Mucosa of rectum (tissue), 2 donors: Measurements from ENCODE around the gene BTBD1.

ENCODE experiments used
- H3K27ac ChIP-seq, 2 donors: one replicate each; pipeline ENCODE4 v1.7.0; 2013; ENCODE audit warnings: inconsistent platforms in 2 of 2, low read depth in 2 of 2, low read length in 2 of 2
- H3K27me3 ChIP-seq, 2 donors: one replicate each; pipeline ENCODE4 v1.7.0; 2013; ENCODE audit warnings: low read length in 2 of 2; ENCODE audit not compliant: control insufficient read depth in 2 of 2, insufficient read depth in 2 of 2
- H3K36me3 ChIP-seq, 2 donors: one replicate each; pipeline ENCODE4 v1.7.0; 2013; ENCODE audit warnings: low read length in 2 of 2; ENCODE audit not compliant: control insufficient read depth in 2 of 2, insufficient read depth in 2 of 2
- H3K4me1 ChIP-seq, 2 donors: one replicate each; pipeline ENCODE4 v1.7.0; 2013; ENCODE audit warnings: low read length in 2 of 2, mild to moderate bottlenecking in 1 of 2; ENCODE audit not compliant: control insufficient read depth in 2 of 2, insufficient read depth in 2 of 2
- H3K4me3 ChIP-seq, 2 donors: one replicate each; pipeline ENCODE4 v1.7.0; 2013; ENCODE audit warnings: low read length in 2 of 2
- H3K9ac ChIP-seq, 2 donors: one replicate each; pipeline ENCODE4 v1.7.0; 2013; ENCODE audit warnings: low read length in 2 of 2, low read depth in 1 of 2, mild to moderate bottlenecking in 1 of 2
- H3K9me3 ChIP-seq, 2 donors: one replicate each; pipeline ENCODE4 v1.7.0; 2013; ENCODE audit warnings: low read length in 2 of 2; ENCODE audit not compliant: control insufficient read depth in 2 of 2
- donor health status: healthy.
- donor health status: Normal muscosa, but diverticular disease.

The BTBD1 gene

DNA sequence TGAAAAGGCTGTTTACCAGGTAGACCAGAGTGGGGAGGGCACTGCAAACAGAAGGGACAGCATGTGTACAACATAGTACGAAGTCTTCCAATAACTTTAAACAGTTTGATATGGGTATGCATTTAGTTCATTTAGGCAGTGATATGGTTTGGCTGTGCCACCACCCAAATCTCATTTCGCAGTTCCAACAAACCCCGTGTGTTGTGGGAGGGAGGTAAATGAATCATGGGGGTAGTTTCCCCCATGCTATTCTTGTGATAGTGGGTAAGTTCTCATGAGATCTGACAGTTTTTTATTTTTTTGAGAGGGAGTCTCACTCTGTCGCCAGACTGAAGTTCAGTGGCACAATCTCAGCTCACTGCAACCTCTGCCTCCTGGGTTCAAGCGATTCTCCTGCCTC, 88.6 kb downstream of the BTBD1 start:
- Histone ChIP-seq H3K9me3 (no peaks in the 10 kb centered on the region), H3K4me3 (no peak overlapping the region), H3K9ac (no peak overlapping the region), H3K36me3 (no peaks in the 10 kb centered on the region), H3K27me3 (no peaks in the 10 kb centered on the region), H3K4me1 (no peaks in the 10 kb centered on the region), H3K27ac (no peak overlapping the region)

DNA sequence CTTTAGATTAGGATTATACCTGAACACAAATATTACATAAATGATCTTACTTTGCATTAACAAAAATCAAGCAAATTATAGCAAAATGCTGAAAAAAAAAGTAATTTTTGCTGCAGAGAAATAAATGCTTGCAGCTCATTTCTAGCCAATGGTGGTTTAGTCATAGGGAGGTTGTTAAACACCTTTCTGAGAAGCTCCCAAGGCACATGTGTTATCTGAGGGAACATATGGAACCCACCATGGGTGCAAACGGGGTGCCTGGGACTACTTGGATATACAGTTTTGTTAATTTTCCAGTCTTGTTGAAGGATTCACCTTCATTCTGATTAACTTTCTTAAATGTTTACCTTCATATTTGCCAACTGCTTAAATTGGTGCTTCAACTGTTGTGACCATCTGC, 90.0 kb downstream of the BTBD1 start:
- Histone ChIP-seq H3K9me3 (no peaks in the 10 kb centered on the region), H3K9ac (no peak overlapping the region), H3K4me1 (no peaks in the 10 kb centered on the region), H3K36me3 (no peaks in the 10 kb centered on the region), H3K27ac (no peak overlapping the region), H3K27me3 (no peaks in the 10 kb centered on the region), H3K4me3 (no peak overlapping the region)

DNA sequence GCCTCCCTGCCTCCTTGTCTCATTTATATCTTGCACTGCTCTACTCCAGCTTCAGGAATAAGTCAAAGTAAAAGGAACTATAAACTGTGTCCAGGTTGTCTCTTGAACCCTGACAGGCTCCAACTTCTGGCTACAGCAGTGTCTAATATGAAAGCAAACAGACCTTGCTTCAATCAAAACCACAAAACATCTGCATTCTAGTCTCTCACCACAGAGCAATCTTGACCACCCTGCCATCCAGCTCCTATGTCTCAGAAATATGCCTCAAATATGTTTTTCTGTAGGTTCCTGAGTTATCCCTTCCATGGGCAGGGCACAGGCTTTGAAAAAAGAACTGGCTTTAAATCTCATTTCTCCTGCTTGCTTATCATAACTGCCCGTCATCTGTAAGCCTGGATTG, 94.1 kb downstream of the BTBD1 start:
- no peak overlapping the region for H3K9ac ChIP-seq
- H3K27me3 ChIP-seq = no peaks in the 10 kb centered on the region
- no peaks in the 10 kb centered on the region for H3K36me3 ChIP-seq
- H3K4me3 ChIP-seq = no peak overlapping the region
- H3K9me3 ChIP-seq = no peaks in the 10 kb centered on the region
- H3K4me1 ChIP-seq = no peaks in the 10 kb centered on the region
- no peak overlapping the region for H3K27ac ChIP-seq

DNA sequence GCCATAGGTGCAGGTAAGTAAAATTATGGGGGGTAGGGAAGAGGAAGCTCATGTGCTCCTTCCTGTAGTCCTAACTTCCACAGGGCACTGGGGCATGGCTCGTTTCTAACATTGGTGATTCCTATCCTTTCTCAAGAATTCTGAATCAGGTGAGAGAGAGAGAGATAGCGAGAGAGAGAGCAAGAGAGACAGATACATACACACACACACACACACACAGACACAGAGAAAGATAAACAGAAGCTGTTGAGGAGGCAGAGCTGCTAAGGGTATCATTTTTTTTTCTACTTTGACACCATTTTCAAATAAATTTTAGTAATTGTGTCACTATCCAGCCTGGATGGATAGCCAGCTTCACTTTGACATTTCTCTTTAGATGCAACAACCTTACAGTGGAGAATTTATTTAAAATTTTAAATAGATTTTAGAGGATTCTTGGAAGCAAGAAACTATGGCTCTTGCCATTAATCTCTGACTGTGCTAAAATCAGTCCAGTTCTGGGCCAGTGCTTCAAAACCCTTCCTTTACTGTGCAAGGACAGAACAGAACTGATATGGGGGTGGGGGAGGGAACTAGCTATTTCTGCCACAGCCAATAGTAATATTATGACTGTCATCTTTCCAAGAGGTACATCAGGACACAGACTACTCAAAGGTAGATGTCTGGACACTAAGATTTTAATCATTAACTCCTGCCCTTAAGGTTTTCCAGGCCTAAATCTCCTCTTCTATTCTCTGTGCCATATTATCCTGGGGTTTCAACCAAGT, 95.7 kb downstream of the BTBD1 start:
- Histone ChIP-seq H3K4me3 (no peak overlapping the region), H3K36me3 (no peaks in the 10 kb centered on the region), H3K9me3 (no peaks in the 10 kb centered on the region), H3K4me1 (no peaks in the 10 kb centered on the region), H3K27me3 (no peaks in the 10 kb centered on the region), H3K9ac (no peak overlapping the region), H3K27ac (no peak overlapping the region)

DNA sequence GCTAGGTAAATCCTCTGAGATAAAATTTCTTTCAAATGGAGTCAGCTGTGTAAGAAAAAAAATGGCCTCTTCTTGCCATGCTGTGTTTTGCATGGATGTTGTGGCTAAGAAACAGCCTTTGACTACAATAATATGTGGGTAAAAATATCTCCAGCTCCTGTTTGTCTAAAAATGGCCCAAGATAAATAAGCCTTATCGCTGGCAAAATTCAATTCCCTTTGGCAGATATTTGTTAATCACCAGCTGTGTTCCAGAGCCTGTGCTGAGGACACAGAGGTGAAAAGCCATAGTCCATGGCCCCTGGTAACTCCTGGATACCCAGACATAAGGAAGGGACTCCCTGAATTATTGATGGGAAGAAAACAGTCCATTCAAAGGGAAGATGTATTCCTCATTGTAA, 96.4 kb downstream of the BTBD1 start:
- Histone ChIP-seq H3K4me1 (no peaks in the 10 kb centered on the region), H3K36me3 (no peaks in the 10 kb centered on the region), H3K27me3 (no peaks in the 10 kb centered on the region), H3K27ac (no peak overlapping the region), H3K9me3 (no peaks in the 10 kb centered on the region), H3K9ac (no peak overlapping the region), H3K4me3 (no peak overlapping the region)

DNA sequence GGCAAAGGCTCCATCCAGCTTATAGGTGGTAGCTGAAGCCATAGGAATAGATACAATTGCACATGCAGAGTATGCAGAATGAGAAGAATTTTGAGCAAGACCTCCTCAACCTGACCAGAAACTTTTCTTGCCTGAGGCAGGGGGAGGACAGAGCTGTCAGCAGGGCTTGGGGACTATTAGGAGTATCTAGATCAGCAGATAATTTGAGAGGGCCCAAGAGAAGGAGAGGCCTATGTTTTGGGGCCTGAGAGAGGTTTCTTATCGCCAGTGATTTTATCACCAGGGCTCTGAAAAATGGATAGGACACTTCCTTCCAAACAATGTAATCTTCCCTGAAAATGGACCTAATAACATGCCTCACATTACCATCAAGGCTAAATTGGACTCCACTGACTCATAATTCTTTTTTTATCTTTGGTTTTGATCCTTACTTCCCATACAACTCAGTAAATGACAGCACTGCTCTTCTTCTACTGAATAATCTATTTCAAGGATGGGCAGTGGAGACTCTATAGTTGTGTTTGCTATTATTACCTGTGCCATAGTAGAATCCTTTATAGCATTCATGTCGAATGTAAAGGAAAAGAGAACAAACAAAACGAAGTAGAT, 96.9 kb downstream of the BTBD1 start:
- Histone ChIP-seq H3K4me1 (no peaks in the 10 kb centered on the region), H3K36me3 (no peaks in the 10 kb centered on the region), H3K27me3 (no peaks in the 10 kb centered on the region), H3K9me3 (no peaks in the 10 kb centered on the region), H3K4me3 (no peak overlapping the region), H3K27ac (no peak overlapping the region), H3K9ac (no peak overlapping the region)

DNA sequence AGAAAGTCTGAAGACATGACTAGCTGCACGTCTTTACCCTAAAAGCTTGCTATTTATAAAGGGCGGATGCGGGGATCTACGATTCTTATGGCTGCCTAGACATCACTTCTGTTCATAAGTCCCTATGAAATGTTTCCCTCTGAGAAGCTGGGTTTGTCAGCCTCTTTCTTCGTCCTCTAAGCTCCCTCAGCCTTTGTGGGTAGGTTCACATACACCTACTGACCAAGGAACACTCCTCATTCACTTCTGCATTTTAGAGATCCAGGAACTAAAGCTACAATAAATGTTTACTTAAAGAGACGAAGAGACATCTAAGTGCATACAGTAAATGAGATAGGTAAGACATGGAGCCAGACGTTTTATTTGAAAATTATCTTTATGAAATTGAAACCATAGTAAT, 97.7 kb downstream of the BTBD1 start:
- no peaks in the 10 kb centered on the region for H3K27me3 ChIP-seq
- no peak overlapping the region for H3K27ac ChIP-seq
- H3K4me3 ChIP-seq = no peak overlapping the region
- H3K4me1 ChIP-seq = no peaks in the 10 kb centered on the region
- H3K36me3 ChIP-seq = no peaks in the 10 kb centered on the region
- H3K9ac ChIP-seq = no peak overlapping the region
- H3K9me3 ChIP-seq = no peaks in the 10 kb centered on the region

DNA sequence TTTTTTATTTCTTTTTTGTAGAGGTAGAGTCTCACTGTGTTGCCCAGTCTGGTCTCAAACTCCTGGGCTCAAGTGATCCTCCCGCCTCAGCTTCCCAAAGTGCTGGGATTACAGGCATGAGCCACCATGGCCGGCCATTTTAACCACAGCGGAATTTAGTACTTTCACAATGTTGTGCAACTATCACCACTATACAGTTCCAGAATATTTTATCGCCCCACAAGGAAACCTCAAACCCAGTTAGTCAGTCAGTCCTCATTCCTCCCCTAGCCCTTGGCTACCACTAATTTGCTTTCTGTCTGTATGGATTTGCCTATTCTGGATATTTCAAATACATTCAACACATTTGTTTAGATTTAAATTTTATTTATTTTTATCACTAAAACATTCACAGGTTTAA, 99.0 kb downstream of the BTBD1 start:
- Histone ChIP-seq H3K9me3 (no peaks in the 10 kb centered on the region), H3K27me3 (no peaks in the 10 kb centered on the region), H3K36me3 (no peaks in the 10 kb centered on the region), H3K4me3 (no peak overlapping the region), H3K9ac (no peak overlapping the region), H3K27ac (no peak overlapping the region), H3K4me1 (no peaks in the 10 kb centered on the region)

DNA sequence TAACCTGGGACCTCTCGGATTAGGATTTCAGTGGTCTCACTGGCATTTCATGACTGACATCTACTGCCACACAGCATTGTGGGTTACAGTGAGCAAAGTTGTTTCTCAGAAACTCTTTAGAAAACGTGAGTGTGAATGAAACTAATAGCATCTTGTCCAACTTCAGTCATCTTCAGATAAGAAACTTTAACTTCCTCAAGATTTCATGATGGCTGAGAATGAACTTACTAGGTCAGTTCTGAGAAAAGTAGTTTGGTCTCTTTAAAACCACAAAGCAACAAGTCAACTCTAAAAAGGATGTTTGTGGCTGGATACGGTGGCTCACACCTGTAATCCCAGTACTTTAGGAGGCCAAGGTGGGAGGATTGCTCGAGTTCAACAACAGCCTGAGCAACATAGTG, 100.4 kb downstream of the BTBD1 start:
- Histone ChIP-seq H3K4me3 (no peak overlapping the region), H3K4me1 (no peaks in the 10 kb centered on the region), H3K9me3 (no peaks in the 10 kb centered on the region), H3K27ac (no peak overlapping the region), H3K9ac (no peak overlapping the region), H3K27me3 (no peaks in the 10 kb centered on the region), H3K36me3 (no peaks in the 10 kb centered on the region)
